Tibial nerve (tissue), 4 donors: ENCODE data around the gene FGD5. TPM values are rescaled to one million over a fixed set of nuclear protein-coding genes. Genes with fewer than 3 reads are reported as not detected.

ENCODE experiments used
- DNase-seq, 2 donors: peaks; one replicate each; pipeline ENCODE4 v3.0.0-alpha.2; 2019; ENCODE audit warnings: low spot score in 2 of 2
- H3K27ac ChIP-seq, 4 donors: fragments of 200-600 bp; sonication (generic) in 3 of 4; one replicate each; pipeline ENCODE4 v1.5.1; 2017 to 2019; ENCODE audit warnings: mild to moderate bottlenecking in 1 of 4
- H3K27me3 ChIP-seq, 2 donors: fragments of 200-600 bp; sonication (generic) in 1 of 2; one replicate each; pipeline versions ENCODE4 v1.5.1 to v1.6.0; 2017 to 2019
- H3K36me3 ChIP-seq, 3 donors: fragments of 200-600 bp; sonication (generic); one replicate each; pipeline ENCODE4 v1.5.1; 2018 to 2019
- H3K4me1 ChIP-seq, 4 donors: fragments of 200-600 bp; sonication (generic) in 3 of 4; one replicate each; pipeline ENCODE4 v1.5.1; 2017 to 2019
- H3K4me3 ChIP-seq, 4 donors: fragments of 200-600 bp; sonication (generic) in 3 of 4; one replicate each; pipeline ENCODE4 v1.5.1; 2017 to 2019; ENCODE audit warnings: mild to moderate bottlenecking in 1 of 4, moderate library complexity in 1 of 4
- H3K9me3 ChIP-seq, 4 donors: fragments of 200-600 bp; sonication (generic) in 3 of 4; one replicate each; pipeline ENCODE4 v1.5.1; 2017 to 2019
- EP300 ChIP-seq, 2 donors: sonication (generic); formaldehyde crosslinking; IDR thresholded peaks; one replicate each; pipeline ENCODE4 v1.6.1; 2017; ENCODE audit warnings: antibody characterized with exemption in 2 of 2, mild to moderate bottlenecking in 1 of 2
- POLR2A ChIP-seq, 2 donors: fragments of 450-650 bp; IDR thresholded peaks; one replicate each; pipeline ENCODE4 v1.6.1; 2017; ENCODE audit warnings: antibody characterized with exemption in 2 of 2, mild to moderate bottlenecking in 2 of 2, moderate library complexity in 2 of 2
- whole genome bisulfite sequencing, 2 donors: methylation state at CpG; one replicate each; pipeline ENCODE4 v1.1.5; 2018; 5-methylcytosine and 5-hydroxymethylcytosine counted together
- total RNA-seq, 4 donors: library from RNA; depleted of rRNA; stranded (reverse); fragments of >200 nt; gene quantifications; one replicate each; pipeline ENCODE4 v1.1.0, GENCODE V29; 2016
- TF ChIP-seq, protein P1 (sequence below), 5 experiments: fragments of 200-600 bp in 3 of 5; fragments of 450-650 bp in 2 of 5; sonication (generic) in 3 of 5; IDR thresholded peaks; one replicate each; pipeline ENCODE4 v1.5.1; 2016 to 2019; ENCODE audit warnings: antibody characterized with exemption in 5 of 5, mild to moderate bottlenecking in 3 of 5, moderate library complexity in 2 of 5

The FGD5 gene
- total RNA-seq, 4 donors from 2014 or later: 33.3 to 41.8 (median 38.7) TPM

DNA sequence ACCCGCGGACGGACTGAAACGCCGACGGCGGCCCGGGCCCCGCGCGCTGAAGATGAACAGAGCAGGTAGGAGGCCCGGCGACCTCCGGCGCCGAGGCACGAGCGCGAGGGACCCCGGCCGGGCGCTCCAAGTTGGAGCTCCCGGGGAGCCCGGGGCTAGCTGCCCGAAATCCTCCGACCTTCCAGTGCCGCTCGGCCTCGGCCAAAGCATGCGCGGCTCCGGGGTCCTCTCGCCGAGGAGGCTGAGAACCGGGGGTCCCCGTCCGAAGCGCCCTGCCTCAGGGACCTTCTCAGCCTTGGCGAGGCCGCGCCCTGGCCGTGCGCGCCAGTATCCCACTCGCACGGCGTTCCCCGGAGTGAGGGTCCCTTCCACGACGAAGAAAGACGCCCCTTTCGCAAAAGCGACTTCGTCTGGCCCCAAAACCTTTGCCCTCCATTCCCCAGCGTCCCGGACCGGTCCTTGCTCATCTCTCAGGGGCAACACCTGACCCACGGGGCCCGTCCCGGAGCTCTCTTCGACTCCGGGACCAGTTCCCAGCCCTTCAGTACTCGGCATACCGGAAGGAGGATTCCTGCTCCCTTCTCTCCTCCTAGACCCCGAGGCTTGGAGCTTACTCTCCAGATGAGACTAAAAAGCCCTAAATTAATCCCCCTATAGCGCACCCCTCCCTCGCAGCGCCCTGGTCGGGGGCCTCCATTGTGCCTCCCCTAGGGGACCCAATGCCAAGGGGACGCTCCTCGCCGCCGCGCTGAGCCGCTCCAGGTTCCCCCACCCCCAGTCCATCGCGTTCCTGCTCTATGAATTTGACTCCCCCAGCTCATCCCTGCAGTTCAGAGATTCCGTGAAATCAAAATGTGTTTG is 7.7 kb upstream of the FGD5 start:
- Histone ChIP-seq H3K4me3 (peak overlapping the region; percentile 45 to 69 (median 56)), H3K27ac (peak overlapping the region; percentile 73 to 89 (median 80)), H3K27me3 (peaks cover 0 to 12% of the 10 kb centered on the region in 2 donors), H3K4me1 (peaks cover 0 to 49% (median 2%) of the 10 kb centered on the region in 4 donors), H3K9me3 (no peaks in the 10 kb centered on the region), H3K36me3 (no peaks in the 10 kb centered on the region)
- no peak for DNase-seq
- TF ChIP-seq, protein P1, sequence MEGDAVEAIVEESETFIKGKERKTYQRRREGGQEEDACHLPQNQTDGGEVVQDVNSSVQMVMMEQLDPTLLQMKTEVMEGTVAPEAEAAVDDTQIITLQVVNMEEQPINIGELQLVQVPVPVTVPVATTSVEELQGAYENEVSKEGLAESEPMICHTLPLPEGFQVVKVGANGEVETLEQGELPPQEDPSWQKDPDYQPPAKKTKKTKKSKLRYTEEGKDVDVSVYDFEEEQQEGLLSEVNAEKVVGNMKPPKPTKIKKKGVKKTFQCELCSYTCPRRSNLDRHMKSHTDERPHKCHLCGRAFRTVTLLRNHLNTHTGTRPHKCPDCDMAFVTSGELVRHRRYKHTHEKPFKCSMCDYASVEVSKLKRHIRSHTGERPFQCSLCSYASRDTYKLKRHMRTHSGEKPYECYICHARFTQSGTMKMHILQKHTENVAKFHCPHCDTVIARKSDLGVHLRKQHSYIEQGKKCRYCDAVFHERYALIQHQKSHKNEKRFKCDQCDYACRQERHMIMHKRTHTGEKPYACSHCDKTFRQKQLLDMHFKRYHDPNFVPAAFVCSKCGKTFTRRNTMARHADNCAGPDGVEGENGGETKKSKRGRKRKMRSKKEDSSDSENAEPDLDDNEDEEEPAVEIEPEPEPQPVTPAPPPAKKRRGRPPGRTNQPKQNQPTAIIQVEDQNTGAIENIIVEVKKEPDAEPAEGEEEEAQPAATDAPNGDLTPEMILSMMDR (IDR thresholded peaks at IDR 0.05): no peak
- TF ChIP-seq EP300 (IDR thresholded peaks at IDR 0.05) (no peak), POLR2A (IDR thresholded peaks at IDR 0.05) (no peak)
- 1 to 3% methylated on average over 29 to 44 of the region's 78 CpGs for WGBS, 2 donors

GRCh38 chr3:14811684-14812083 is 7.1 kb upstream of the FGD5 start:
- Histone ChIP-seq H3K27ac (peak overlapping the region; percentile 73 to 89 (median 80)), H3K9me3 (no peaks in the 10 kb centered on the region), H3K4me1 (peaks cover 0 to 49% (median 2%) of the 10 kb centered on the region in 4 donors), H3K27me3 (peaks cover 0 to 12% of the 10 kb centered on the region in 2 donors), H3K4me3 (peak overlapping the region; percentile 45 to 69 (median 56)), H3K36me3 (no peaks in the 10 kb centered on the region)
- DNase-seq: peak in 1 of 2 donors; percentile 36
- TF ChIP-seq, protein P1 (IDR thresholded peaks at IDR 0.05): no peak
- TF ChIP-seq EP300 (IDR thresholded peaks at IDR 0.05) (no peak), POLR2A (IDR thresholded peaks at IDR 0.05) (no peak)
- 18 to 24% methylated on average over 7 of the region's 7 CpGs for WGBS, 2 donors

DNA sequence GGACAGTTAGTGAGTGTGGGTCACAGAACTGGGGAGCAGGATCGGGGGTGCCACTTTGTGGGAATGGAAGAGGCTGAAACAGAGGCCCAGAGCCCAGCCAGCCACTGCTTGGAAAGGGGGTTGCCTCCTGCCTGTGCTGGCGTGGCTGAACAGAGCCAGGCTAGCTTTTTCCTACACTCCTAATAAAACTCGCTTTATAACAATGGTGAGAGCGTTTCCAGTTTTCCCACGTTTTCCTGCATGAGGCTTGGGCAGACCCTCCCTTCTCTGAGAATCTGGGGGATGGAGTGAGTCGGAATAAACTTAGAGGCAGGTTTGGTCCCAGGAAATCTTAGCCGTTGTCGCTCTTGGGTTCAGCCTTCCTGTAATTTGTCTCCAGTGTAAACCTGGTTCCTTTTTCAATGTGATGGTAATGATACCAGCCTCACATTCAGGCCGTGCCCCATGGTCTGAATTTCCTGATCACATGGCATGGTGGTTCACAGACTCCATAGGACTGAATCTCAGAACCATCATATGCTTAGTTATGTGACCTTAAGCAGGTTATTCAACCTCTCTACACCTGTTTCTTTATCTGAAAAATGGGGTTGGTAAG is 6.5 kb upstream of the FGD5 start:
- H3K27ac ChIP-seq: peak overlapping the region in 3 of 4 donors; percentile 23 to 89 (median 82)
- TF ChIP-seq, protein P1 (IDR thresholded peaks at IDR 0.05): no peak
- no peak for TF ChIP-seq POLR2A (IDR thresholded peaks at IDR 0.05)
- no peak for TF ChIP-seq EP300 (IDR thresholded peaks at IDR 0.05)
- peaks cover 0 to 12% of the 10 kb centered on the region in 2 donors for H3K27me3 ChIP-seq
- H3K9me3 ChIP-seq: no peaks in the 10 kb centered on the region
- no peak for DNase-seq
- H3K4me1 ChIP-seq: peaks cover 0 to 49% (median 2%) of the 10 kb centered on the region in 4 donors
- H3K4me3 ChIP-seq: peak overlapping the region in 2 of 4 donors; percentile 35 to 69
- no peaks in the 10 kb centered on the region for H3K36me3 ChIP-seq
- 31 to 44% methylated on average over 9 of the region's 9 CpGs for WGBS, 2 donors

- TF ChIP-seq EP300 (IDR thresholded peaks at IDR 0.05) (no peak), POLR2A (IDR thresholded peaks at IDR 0.05) (no peak)
- TF ChIP-seq, protein P1 (IDR thresholded peaks at IDR 0.05): no peak
- Histone ChIP-seq H3K36me3 (peaks cover 0 to 7% (median 0%) of the 10 kb centered on the region in 3 donors), H3K4me3 (no peak overlapping the region), H3K27ac (peak overlapping the region in 1 of 4 donors; percentile 89), H3K9me3 (no peaks in the 10 kb centered on the region), H3K4me1 (peaks cover 0 to 48% (median 2%) of the 10 kb centered on the region in 4 donors), H3K27me3 (peaks cover 0 to 12% of the 10 kb centered on the region in 2 donors)
- 48 to 51% methylated on average over 4 of the region's 4 CpGs for WGBS, 2 donors
- no peak for DNase-seq
These were observed 4.3 kb upstream of the FGD5 start for GRCh38 chr3:14814411-14814871.
